Right ventricle myocardium superior (tissue), 1 donor: Measurements from ENCODE around the gene ATAD1. TPM values are rescaled to one million over a fixed set of nuclear protein-coding genes. Genes with fewer than 3 reads are reported as not detected.
"Not testable (repeated sequence)": the region's sequence is repeated elsewhere in the genome, so short reads cannot be mapped to it uniquely, and the experiment has no call there.

ENCODE experiments used
- ATAC-seq: fragments of 200-7000 bp; cut with Tn5 transposase; one replicate; pipeline ENCODE4 v1.9.1; 2020; ENCODE audit warnings: mild to moderate bottlenecking; ENCODE audit not compliant: poor library complexity
- DNase-seq: peaks from one replicate; pipeline ENCODE4 v3.0.0-alpha.2; 2020
- intact Hi-C: fragments of 100-400 bp; cut with DNase I; formaldehyde crosslinking; loops from one replicate; pipeline ENCODE4 v1.11.2; 2022
- total RNA-seq: library from RNA; stranded (reverse); fragmentation: NEBNext Ultra II Directional; extraction: Animal tissue kit (Norgen Biotek cat#: 25700); gene quantifications from one replicate; pipeline ENCODE4 v1.2.1, GENCODE V29; 2021
- donor health status: DM: no; HTN: yes; CAD: no; lungs with severe emphysema.

ATAD1 gene
- total RNA-seq, 1 donor from 2014 or later: 96.7 TPM

GRCh38 chr10:87765666-87766376, 52.2 kb downstream of the ATAD1 start:
- DNase-seq (no peak), ATAC-seq (no peak)
- intact Hi-C loops: no loop called here

DNA sequence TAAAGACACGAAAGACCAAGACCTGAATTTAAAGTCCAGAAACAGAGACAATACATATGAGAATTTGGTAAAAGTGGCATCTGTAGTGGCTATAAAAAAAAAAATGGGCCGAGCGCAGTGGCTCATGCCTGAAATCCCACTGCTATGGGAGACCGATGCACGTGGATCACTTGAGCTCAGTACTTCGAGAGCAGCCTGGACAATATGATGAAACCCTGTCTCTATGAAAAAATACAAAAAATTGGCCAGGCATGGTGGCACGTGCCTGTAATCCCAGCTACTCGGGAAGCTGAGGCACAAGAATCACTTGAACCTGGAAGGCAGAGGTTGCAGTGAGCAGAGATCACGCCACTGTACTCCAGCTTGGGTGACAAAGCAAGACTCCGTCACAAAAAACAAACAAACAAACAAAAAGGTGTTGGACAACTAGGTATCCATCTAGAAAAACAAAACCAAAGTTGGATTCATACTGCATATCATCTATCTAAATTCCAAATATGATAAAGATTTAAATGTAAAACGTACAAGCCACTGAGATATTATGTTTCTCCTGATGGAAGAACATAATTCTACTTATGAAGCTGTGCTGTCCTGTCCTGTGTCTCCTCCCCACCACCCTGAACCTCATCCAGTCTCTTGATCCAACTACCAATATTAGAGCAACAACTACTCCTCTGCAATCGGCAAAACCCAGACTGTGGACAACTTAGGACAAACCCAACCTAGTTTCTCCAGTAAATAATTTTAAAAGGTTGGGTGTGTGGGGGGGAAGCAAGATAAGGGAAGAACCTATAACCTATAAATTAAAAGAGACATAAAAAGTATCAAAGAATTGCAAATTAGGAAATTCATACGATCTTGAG, 53.7 kb downstream of the ATAD1 start:
- no peak for ATAC-seq
- intact Hi-C loops: no loop called here
- no peak for DNase-seq

DNA sequence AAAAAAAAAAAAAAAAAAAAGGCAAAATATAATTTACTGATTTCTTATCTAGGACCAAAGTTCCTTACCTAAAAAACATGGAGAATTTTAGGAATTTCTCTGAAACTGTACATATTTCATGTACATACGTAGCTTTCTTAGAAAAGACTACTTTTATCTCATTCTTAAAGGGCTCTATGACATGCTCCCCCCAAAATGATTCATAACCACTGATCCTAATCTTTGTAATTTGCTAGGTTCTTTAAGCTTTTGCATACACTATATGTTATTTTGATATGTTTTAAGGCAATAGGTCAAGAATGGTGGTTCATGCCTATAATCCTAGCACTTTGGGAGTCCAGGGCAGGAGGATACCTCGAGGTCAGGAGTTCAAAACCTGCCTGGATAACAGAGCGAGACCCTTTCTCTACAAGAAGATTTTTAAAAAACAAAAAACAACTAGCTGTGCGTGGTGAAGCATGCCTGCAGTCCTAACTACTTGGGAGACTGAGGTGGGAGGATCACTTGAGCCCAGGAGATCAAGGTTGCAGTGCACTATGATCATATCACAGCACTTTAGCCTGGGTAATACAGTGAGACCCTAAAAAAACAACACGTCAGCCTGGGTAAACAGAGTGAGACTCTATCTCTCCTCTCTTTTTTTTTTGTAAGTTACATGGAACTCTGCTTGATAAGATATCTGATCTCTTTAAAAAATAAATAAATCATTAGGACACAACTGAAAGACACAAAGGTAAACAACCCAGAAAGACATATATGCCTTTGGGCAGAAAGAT, 54.8 kb downstream of the ATAD1 start:
- ATAC-seq (no peak), DNase-seq (no peak)
- intact Hi-C loops: no loop called here

DNA sequence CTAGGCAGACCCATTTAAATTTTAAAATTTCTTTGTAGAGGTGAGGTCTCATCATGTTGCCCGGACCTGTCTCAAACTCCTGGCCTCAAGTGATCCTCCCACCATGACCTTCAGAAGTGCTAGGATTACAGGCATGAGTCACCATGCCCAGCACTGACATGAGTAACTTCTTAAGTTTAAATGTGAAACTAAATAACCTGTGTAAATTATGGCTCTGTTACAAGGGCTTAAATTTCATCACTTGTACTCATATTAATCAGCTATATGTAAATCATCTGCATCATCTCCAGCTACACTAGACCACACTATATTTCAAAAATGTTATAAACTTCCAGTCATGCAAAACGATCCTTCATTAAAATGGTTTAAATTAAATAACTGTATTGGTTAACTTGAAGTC, 56.1 kb downstream of the ATAD1 start:
- intact Hi-C loops: no loop called here
- ATAC-seq (no peak), DNase-seq (no peak)

- DNase-seq (no peak), ATAC-seq (no peak)
- intact Hi-C loops: no loop called here
Observed at GRCh38 chr10:87761153-87761552, 56.9 kb downstream of the ATAD1 start.

DNA sequence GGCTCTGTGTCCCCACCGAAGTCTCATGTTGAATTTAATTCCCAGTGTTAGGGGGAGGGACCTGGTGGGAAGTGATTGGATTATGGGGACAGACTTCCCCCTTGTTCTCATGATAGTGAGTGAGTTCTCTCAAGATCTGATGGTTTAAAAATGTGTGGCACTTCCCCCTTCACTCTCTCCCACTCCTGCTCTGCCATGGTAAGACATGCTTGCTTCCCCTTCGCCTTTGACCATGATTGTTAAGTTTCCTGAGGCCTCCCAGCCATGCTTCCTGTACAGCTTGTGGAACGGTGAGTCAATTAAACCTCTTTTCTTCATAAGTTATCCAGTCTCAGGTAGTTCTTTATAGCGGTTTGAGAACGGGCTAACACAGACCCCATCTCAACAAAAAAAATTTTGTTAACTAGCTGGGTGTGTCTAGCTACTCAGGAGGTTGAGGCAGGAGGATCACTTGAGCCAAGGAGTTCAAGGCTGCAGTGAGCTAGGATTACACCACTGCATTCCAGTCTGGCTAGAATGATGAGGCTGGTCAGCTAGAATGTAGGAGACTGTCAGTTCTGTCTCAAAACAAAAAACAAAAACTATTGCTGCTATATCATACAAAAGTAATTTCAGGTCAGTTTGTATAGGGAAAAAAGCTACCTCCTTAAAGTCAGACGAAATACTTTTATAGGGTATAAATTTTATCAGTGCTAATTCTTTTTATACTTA, 57.7 kb downstream of the ATAD1 start:
- peak; percentile 18 for ATAC-seq
- intact Hi-C loops: no loop called here
- DNase-seq: no peak

DNA sequence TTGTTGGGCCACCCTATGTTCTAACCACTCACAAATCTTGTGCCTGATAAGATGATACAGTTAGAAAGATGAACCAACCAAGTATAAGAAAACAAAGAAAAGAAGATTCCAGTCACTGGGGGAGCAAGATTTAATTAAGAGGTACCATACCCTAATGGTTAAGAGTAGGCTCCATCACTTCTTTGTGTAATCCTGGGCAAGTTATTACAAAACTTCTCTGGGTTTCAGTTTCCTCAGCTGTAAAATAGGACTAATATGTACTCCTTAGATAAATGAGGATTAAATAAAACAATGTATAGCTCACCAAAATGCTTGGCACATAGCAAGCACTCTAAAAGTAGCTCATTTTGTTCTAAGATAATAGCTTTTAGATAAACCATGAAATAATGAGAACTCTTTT, 58.5 kb downstream of the ATAD1 start:
- DNase-seq (no peak), ATAC-seq (no peak)
- intact Hi-C loops: no loop called here

GRCh38 chr10:87757685-87758084, 60.3 kb downstream of the ATAD1 start:
- DNase-seq (no peak), ATAC-seq (peak; percentile 55)
- intact Hi-C loops: no loop called here

DNA sequence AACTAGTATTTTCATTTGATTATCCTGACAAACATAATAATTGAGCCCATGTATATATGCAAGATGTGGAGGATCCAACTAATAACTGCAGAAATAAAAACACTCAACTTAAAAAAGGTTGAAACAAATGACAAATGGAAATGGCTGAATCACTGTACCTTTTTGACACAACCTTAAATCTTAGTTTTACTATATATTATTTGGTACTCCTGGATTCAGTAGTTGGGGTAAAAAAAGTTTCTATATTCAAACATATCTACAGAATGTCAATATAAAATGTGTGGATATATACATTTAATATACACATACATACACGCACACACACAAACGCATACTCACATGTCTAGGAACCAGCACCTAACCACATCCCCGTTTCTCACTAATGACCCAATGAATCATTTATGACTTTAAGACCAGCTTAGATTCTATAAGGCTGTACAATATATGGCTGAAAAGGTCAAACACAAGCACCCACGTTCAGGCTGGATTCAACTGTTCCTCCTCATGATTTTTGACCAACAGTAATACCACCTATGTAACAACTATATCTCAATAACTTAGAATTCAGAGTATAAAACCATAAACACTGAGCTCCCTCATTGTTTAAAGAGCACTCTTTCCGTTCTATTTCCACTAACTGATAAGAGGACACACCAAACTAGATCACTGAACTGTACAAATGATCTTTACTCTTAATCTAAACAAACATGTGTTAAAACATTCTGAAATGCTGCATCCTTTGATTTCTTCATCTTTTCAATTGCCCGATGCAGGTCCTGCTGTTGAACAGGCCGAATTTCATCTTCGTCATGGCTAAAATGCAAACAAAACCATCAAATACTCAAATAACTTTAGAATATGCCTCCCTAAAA, 63.8 kb downstream of the ATAD1 start:
- ATAC-seq (no peak), DNase-seq (no peak)
- intact Hi-C loops: no loop called here

DNA sequence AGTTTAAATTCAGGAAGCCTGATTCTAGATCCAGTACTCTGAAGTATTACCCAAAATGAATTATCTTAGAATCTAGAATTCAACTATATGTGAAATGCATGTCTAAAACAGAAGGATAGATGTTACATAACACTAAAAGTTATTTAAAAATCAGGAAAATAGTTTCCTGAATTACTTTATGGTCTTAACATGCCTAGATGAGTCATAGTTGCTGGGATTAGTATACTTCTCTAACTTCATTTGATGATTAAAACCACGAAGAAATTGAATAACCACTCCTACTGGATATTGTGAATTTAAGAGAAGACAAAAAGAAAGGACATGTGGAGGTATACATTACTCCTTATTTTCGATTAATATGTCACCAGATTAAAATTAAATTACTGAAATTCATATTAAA, 65.5 kb downstream of the ATAD1 start:
- DNase-seq: no peak
- intact Hi-C loops: no loop called here
- ATAC-seq: no peak

DNA sequence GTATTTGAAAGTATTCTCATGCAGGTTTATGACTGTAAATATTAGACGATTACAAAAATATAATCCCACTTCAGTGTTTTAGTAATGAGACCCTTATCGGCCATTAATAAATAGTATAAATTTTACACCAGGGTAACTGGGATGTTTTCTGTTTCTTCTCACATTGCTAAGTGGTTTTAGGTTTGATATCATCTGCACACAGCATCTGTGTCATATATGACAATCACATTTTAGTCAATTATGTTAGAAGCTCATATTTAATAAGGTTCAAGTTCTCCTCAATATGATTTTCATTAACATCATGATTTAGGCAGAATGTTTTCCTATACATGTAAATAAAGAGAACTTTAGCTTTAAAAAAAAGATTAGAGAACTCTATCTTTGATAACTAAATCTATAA, 66.8 kb downstream of the ATAD1 start:
- intact Hi-C loops: no loop called here
- DNase-seq (no peak), ATAC-seq (no peak)

- DNase-seq (no peak), ATAC-seq (no peak)
- intact Hi-C loops: no loop called here
Observed at GRCh38 chr10:87750817-87751216, 67.2 kb downstream of the ATAD1 start.

GRCh38 chr10:87750001-87750671, 67.9 kb downstream of the ATAD1 start:
- ATAC-seq (peak; percentile 43), DNase-seq (no peak)
- intact Hi-C loops: no loop called here

- intact Hi-C loops, ATAC-seq: not testable (repeated sequence)
Observed at GRCh38 chr10:87748244-87748643, 69.8 kb downstream of the ATAD1 start.

GRCh38 chr10:87746911-87747310, 71.1 kb downstream of the ATAD1 start:
- intact Hi-C loops: no loop called here
- ATAC-seq (no peak), DNase-seq (no peak)

More at GRCh38 chr10:87748244-87748643, 69.8 kb downstream of the ATAD1 start:
- not testable (repeated sequence) for DNase-seq

- ATAC-seq (no peak), DNase-seq (no peak)
- intact Hi-C loops: no loop called here
Observed at GRCh38 chr10:87744606-87745005, 73.4 kb downstream of the ATAD1 start.

DNA sequence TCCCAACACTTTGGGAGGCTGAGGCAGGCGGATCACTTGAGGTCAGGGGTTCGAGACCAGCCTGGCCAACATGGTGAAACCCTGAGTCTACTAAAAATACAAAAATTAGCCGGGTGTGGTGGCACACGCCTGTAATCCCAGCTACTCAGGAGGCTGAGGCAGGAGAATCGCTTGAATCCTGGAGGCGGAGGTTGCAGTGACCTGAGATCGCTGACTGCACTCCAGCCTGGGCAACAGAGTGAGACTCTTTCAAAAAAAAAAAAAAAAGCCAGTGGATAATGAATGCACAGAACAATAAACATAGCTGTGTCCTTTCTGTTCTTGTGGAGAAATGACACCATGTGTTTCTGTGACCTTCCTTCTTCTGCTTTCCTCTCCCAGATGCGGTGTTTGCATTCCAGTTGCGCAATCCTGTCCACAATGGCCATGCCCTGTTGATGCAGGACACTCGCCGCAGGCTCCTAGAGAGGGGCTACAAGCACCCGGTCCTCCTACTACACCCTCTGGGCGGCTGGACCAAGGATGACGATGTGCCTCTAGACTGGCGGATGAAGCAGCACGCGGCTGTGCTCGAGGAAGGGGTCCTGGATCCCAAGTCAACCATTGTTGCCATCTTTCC, 74.9 kb downstream of the ATAD1 start:
- DNase-seq (peak; percentile 46), ATAC-seq (peak; percentile 18)
- intact Hi-C loops: not testable (repeated sequence)
